WTC11 (cell line): ENCODE data around the gene MFAP3L. TPM values are rescaled to one million over a fixed set of nuclear protein-coding genes. Genes with fewer than 3 reads are reported as not detected.

Experiments
- ATAC-seq: fragments of 200-7000 bp; cut with Tn5 transposase; 2 replicates; pipeline ENCODE4 v1.10.0; 2021; ENCODE audit warnings: mild to moderate bottlenecking, moderate library complexity
- CTCF ChIA-PET: fragments of 300-600 bp; sonication (Branson Sonifier 250); formaldehyde crosslinking; loops from one replicate; lab custom pipeline; 2021; ENCODE audit warnings: antibody characterized with exemption; lab: Charles Lee
- POLR2A ChIA-PET: fragments of 350-600 bp; sonication (Branson Sonifier 250); formaldehyde crosslinking; loops from one replicate; lab custom pipeline; 2021; ENCODE audit warnings: antibody characterized with exemption; lab: Charles Lee
- DNase-seq: peaks from one replicate; pipeline ENCODE4 v3.0.0; 2021; ENCODE audit warnings: low spot score
- H3K27ac Mint-ChIP-seq: 2 replicates; pipeline ENCODE4 v1.8.0; 2021; ENCODE audit warnings: mixed read lengths
- H3K27me3 Mint-ChIP-seq: 2 replicates; pipeline ENCODE4 v1.8.0; 2021; ENCODE audit warnings: low read depth, mild to moderate bottlenecking, moderate library complexity, mixed read lengths
- H3K36me3 Mint-ChIP-seq: 2 replicates; pipeline ENCODE4 v1.8.0; 2021; ENCODE audit warnings: mixed read lengths
- H3K4me1 Mint-ChIP-seq: 2 replicates; pipeline ENCODE4 v1.8.0; 2022; ENCODE audit warnings: mixed read lengths
- H3K4me3 Mint-ChIP-seq: 2 replicates; pipeline ENCODE4 v1.8.0; 2021; ENCODE audit warnings: mild to moderate bottlenecking, moderate library complexity, mixed read lengths
- H3K9me3 Mint-ChIP-seq: 2 replicates; pipeline ENCODE4 v1.8.0; 2021; ENCODE audit warnings: mixed read lengths
- E2F1 ChIP-seq: sonication (generic); formaldehyde crosslinking; IDR thresholded peaks from 2 replicates; pipeline ENCODE4 v1.8.0; 2022; ENCODE audit warnings: mild to moderate bottlenecking, missing genetic modification reagents
- ERG ChIP-seq: fragments of 250-450 bp; sonication (Bioruptor Pico); IDR thresholded peaks from 2 replicates; pipeline ENCODE4 v1.8.0; 2021; ENCODE audit warnings: mild to moderate bottlenecking
- ETV6 ChIP-seq: sonication (generic); formaldehyde crosslinking; IDR thresholded peaks from 2 replicates; pipeline ENCODE4 v1.8.1; 2022; ENCODE audit warnings: mild to moderate bottlenecking, missing genetic modification reagents
- FOXP4 ChIP-seq: sonication (generic); formaldehyde crosslinking; IDR thresholded peaks from 2 replicates; pipeline ENCODE4 v1.8.0; 2022; ENCODE audit warnings: mild to moderate bottlenecking, missing genetic modification reagents
- GABPB1 ChIP-seq: sonication (generic); formaldehyde crosslinking; IDR thresholded peaks from 2 replicates; pipeline ENCODE4 v1.8.1; 2023; ENCODE audit warnings: mild to moderate bottlenecking, missing genetic modification reagents
- IRF2 ChIP-seq: sonication (generic); formaldehyde crosslinking; IDR thresholded peaks from 2 replicates; pipeline ENCODE4 v1.8.0; 2022; ENCODE audit warnings: low read depth, missing genetic modification reagents, borderline replicate concordance
- KAT7 ChIP-seq: sonication (generic); formaldehyde crosslinking; IDR thresholded peaks from 2 replicates; pipeline ENCODE4 v1.8.1; 2023; ENCODE audit warnings: missing genetic modification reagents, mild to moderate bottlenecking, borderline replicate concordance
- MYBL2 ChIP-seq: sonication (generic); formaldehyde crosslinking; IDR thresholded peaks from 2 replicates; pipeline ENCODE4 v1.8.1; 2023; ENCODE audit warnings: mild to moderate bottlenecking, moderate library complexity, missing genetic modification reagents
- NFATC4 ChIP-seq: fragments of 250-450 bp; sonication (Bioruptor Pico); IDR thresholded peaks from 2 replicates; pipeline ENCODE4 v1.9.0; 2021; ENCODE audit warnings: mild to moderate bottlenecking
- OVOL2 ChIP-seq: fragments of 250-450 bp; sonication (Bioruptor Pico); IDR thresholded peaks from 2 replicates; pipeline ENCODE4 v1.9.0; 2021; ENCODE audit warnings: mild to moderate bottlenecking, borderline replicate concordance
- ZBTB21 ChIP-seq: sonication (generic); formaldehyde crosslinking; IDR thresholded peaks from 2 replicates; pipeline ENCODE4 v1.8.1; 2023; ENCODE audit warnings: mild to moderate bottlenecking, missing genetic modification reagents, borderline replicate concordance
- ZBTB43 ChIP-seq: sonication (generic); formaldehyde crosslinking; IDR thresholded peaks from 2 replicates; pipeline ENCODE4 v1.8.1; 2023; ENCODE audit warnings: mild to moderate bottlenecking, missing genetic modification reagents
- ZNF532 ChIP-seq: fragments of 250-450 bp; sonication (Bioruptor Pico); IDR thresholded peaks from 2 replicates; pipeline ENCODE4 v1.9.0; 2021; ENCODE audit warnings: mild to moderate bottlenecking, borderline replicate concordance
- total RNA-seq: library from RNA; stranded (reverse); gene quantifications from 3 replicates; pipeline ENCODE4 v1.2.3, GENCODE V29; 2021

The MFAP3L gene
- total RNA-seq, 1 experiment from 2014 or later: 31.3 TPM

- TF ChIP-seq FOXP4 (no peak), ZBTB43 (CRISPR knock-in tag) (no peak), IRF2 (no peak), NFATC4 (CRISPR knock-in tag) (no peak)
Observed at GRCh38 chr4:169984745-169985144, 41.5 kb downstream of the MFAP3L start (continued).

GRCh38 chr4:169984173-169984572, 42.0 kb downstream of the MFAP3L start:
- TF ChIP-seq ERG (CRISPR knock-in tag): no peak
- no peak overlapping the region for H3K4me3 Mint-ChIP-seq
- H3K27ac Mint-ChIP-seq: no peak overlapping the region
- no peaks in the 10 kb centered on the region for H3K9me3 Mint-ChIP-seq
- peaks cover 24% of the 10 kb centered on the region for H3K4me1 Mint-ChIP-seq
- H3K36me3 Mint-ChIP-seq: no peaks in the 10 kb centered on the region
- no peaks in the 10 kb centered on the region for H3K27me3 Mint-ChIP-seq
- DNase-seq: no peak
- POLR2A ChIA-PET: no interaction called here
- ATAC-seq: no peak
- CTCF ChIA-PET: interaction anchor here (1.2 kb wide), 1 partner anchor 8 kb away, joined by 3 read pairs; no protein-coding TSS in a partner anchor

- Mint-ChIP-seq H3K4me1 (peaks cover 23% of the 10 kb centered on the region), H3K27me3 (no peaks in the 10 kb centered on the region; the same call in 1 of the 2 replicates)
- no peak for DNase-seq
- TF ChIP-seq ZNF532 (CRISPR knock-in tag) (no peak), OVOL2 (no peak), GABPB1 (no peak), MYBL2 (CRISPR knock-in tag) (no peak), KAT7 (CRISPR knock-in tag) (no peak), E2F1 (no peak), ZBTB21 (CRISPR knock-in tag) (no peak), ETV6 (CRISPR knock-in tag) (no peak)
- TF ChIP-seq, all 79 proteins: peak for 0
- H3K9me3 Mint-ChIP-seq: no peaks in the 10 kb centered on the region
- no peaks in the 10 kb centered on the region for H3K36me3 Mint-ChIP-seq
- ChIA-PET CTCF (no interaction called here), POLR2A (interaction anchor here (0.6 to 1.2 kb wide), 2 partner anchors 38 to 184 kb away, joined by 3 read pairs; no protein-coding TSS in a partner anchor)
- no peak overlapping the region for H3K4me3 Mint-ChIP-seq
- ATAC-seq: peak; percentile 78
- H3K27ac Mint-ChIP-seq: no peak overlapping the region
Observed at GRCh38 chr4:169976951-169977350, 49.2 kb downstream of the MFAP3L start.
